Activated T-helper 2 cell treated with anti-CD3 and anti-CD28 coated beads, Interferon-gamma antibody, Interleukin-2, Interleukin-4, amounts not matched to agents 10 μg/mL and 5 μg/mL and 100 μg/mL, durations not matched to agents 14 hours and 24 hours and 36 hours (primary cell): Measurements from ENCODE around the gene NEDD4. TPM values are rescaled to one million over a fixed set of nuclear protein-coding genes. Genes with fewer than 3 reads are reported as not detected.

Experiments used
- DNase-seq: peaks from one replicate; pipeline ENCODE4 v3.0.0; 2021; ENCODE audit warnings: low spot score
- H3K27ac Mint-ChIP-seq: one replicate; pipeline ENCODE4 v1.8.0; 2021; ENCODE audit warnings: mixed read lengths
- H3K27me3 Mint-ChIP-seq: one replicate; pipeline ENCODE4 v1.8.0; 2021; ENCODE audit warnings: low read depth, mixed read lengths
- H3K36me3 Mint-ChIP-seq: one replicate; pipeline ENCODE4 v1.8.0; 2021; ENCODE audit warnings: low read depth, mixed read lengths
- H3K4me1 Mint-ChIP-seq: one replicate; pipeline ENCODE4 v1.8.0; 2021; ENCODE audit warnings: low read depth, mixed read lengths
- H3K4me3 Mint-ChIP-seq: one replicate; pipeline ENCODE4 v1.8.0; 2021; ENCODE audit warnings: low read depth, mild to moderate bottlenecking, moderate library complexity, mixed read lengths
- H3K9me3 Mint-ChIP-seq: one replicate; pipeline ENCODE4 v1.8.0; 2021; ENCODE audit warnings: mixed read lengths
- intact Hi-C: fragments of 100-400 bp; cut with micrococcal nuclease; formaldehyde crosslinking; loops from one replicate; pipeline ENCODE4 v1.15.1; 2023
- total RNA-seq: library from RNA; stranded (reverse); gene quantifications from 2 replicates; pipeline ENCODE4 v1.2.3, GENCODE V29; 2022

Gene NEDD4
- total RNA-seq, result 10.2 and 13.9 TPM in 2 replicates

DNA sequence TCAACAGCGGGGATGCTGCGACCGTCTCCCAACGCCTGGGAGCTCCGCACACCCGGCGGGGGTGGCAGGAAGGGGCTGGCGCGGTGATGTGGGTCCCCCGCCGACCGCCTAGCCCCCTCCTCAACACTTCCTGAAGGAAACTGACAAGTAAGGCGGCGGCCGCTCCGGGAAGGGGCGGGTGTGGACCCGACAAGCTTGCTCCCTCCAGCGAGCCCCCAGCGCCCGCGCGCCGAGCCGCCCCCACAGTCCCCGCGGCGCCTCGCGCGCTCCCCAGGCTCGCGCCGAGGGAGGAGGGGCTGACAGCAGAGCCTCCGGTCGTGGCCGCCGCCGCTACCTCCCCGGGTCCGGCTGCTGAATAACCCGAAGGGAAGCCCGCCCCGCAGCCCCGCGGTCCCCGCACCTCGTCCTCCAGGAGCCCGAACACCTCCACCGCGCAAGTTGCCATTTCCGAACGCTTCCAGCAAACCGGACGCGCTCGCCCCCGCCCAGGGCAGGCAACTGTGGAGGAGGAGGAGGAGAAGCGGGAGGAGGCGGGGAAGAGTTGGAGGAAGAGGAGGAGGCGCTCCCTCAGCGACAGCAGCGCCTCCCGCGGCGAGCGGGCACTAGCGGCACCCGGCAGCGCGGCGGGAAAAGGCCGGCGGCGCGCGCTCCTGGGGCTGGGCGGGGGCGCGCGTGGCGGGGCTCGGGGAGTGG, at the start of gene NEDD4:
TSS of gene NEDD4 (minus strand) at position 502 of the 693 bp plus-strand sequence. CDS start at position 445, 57 bp downstream.
- Mint-ChIP-seq H3K36me3 (peaks cover 3% of the 10 kb centered on the region), H3K4me3 (peak within 1 kb of the TSS; percentile 85), H3K9me3 (no peaks in the 10 kb centered on the region), H3K27ac (peak within 1 kb of the TSS; percentile 12), H3K4me1 (peaks cover 13% of the 10 kb centered on the region), H3K27me3 (peaks cover 34% of the 10 kb centered on the region)
- DNase-seq, result peak; percentile 68
- intact Hi-C loops, result loop anchor here (2.0 to 10.0 kb wide), 3 partner anchors 50 to 922 kb away; partner anchors contain the start of genes RFX7 and TCF12

DNA sequence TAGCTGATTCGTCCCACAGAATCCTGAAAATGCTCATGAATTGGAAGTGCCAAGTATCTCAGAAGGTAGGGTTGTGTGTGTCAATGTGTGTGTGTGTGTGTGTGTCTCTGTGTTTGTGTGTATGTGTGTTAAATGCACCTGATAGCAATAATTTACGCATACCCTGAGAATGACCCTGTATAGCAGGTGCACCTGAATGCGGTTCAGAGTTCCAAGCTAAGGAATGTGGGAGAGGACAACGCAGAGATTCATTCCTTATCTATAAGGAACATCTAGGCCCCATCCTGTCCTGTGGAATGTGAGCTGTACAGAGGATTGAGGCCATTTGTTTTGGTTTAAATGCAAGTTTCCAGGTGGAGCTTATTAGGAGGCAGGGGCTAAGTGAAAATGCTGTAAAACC, 49.1 kb upstream of the NEDD4 start:
- H3K36me3 Mint-ChIP-seq, result peaks cover 23% of the 10 kb centered on the region
- peak overlapping the region; percentile 80 for H3K27ac Mint-ChIP-seq
- peaks cover 38% of the 10 kb centered on the region for H3K4me1 Mint-ChIP-seq
- H3K4me3 Mint-ChIP-seq, result no peak overlapping the region
- peaks cover 42% of the 10 kb centered on the region for H3K9me3 Mint-ChIP-seq
- no peak for DNase-seq
- peaks cover 4% of the 10 kb centered on the region for H3K27me3 Mint-ChIP-seq
- intact Hi-C loops, result loop anchor here (2.0 kb wide), 2 partner anchors 50 to 202 kb away; partner anchors contain the start of gene NEDD4

DNA sequence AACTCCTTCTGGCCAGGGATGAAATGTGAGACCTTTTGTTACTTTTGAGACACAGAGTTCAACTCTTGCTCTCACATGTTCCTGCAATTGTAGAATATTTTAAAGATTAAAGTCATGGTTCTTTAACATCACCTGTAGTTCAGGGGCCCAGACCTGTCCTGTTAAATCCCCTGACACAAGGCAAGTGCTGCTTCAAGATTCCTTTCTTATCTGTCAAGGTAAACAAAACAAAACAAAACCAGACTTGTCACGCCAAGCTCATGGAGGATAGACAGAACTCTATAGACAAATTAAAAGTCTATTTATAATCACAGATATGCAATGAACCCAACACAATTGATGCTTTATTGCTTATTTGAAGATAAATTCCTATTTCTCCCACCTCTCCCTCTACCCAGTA, 48.6 kb upstream of the NEDD4 start:
- intact Hi-C loops, result loop anchor here (2.0 kb wide), 2 partner anchors 49 to 203 kb away; partner anchors contain the start of gene NEDD4
- peaks cover 38% of the 10 kb centered on the region for H3K4me1 Mint-ChIP-seq

DNA sequence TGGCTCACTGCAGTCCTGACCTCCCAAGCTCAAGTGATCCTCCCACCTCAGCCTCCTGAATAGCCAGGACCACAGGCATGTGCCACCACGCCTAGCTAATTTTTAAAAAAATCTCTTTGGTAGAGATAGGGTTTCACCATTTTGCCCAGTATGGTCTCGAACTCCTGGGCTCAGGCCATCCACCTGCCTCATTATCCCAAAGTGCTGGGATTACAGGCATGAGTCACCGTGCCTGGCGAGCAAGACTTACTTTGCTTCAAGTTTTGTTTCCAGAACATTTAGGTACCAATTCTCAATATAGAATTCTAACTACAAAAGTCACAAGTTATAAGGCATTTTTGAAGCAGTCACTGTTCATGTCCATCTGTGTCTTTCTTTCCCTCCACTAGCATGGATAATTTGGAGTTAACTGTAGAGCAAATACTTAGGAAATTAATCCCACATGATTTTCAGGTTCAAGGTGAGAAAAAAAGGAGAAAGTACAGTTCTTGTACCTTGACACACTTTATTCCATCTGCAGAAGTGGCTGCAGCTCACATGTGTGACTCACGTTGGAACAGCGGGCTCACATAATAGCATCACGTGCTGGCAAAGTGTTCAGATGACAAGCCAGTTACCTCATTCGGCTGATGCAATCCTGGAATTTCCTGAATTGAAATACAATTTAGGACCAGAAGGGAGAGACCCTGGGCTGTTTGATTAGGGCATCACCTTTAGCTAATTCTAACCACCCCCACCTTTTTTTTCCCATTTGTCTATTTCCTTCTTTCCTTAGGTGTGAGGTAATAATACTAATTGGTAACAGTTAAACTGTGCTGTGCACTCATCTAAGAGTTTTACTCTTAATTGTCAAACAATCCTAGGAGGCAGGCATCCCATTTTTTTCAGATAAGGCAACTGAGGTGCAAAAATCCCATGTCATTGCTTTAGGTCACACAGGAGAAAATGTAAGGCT, 46.9 kb upstream of the NEDD4 start:
- Mint-ChIP-seq H3K27me3 (no peaks in the 10 kb centered on the region), H3K36me3 (peaks cover 23% of the 10 kb centered on the region), H3K9me3 (peaks cover 41% of the 10 kb centered on the region), H3K4me3 (no peak overlapping the region), H3K27ac (no peak overlapping the region), H3K4me1 (peaks cover 38% of the 10 kb centered on the region)
- DNase-seq, result no peak
- intact Hi-C loops, result no loop called here

More for the DNA sequence above, 48.6 kb upstream of the NEDD4 start:
- peaks cover 44% of the 10 kb centered on the region for H3K9me3 Mint-ChIP-seq
- DNase-seq, result no peak
- peaks cover 23% of the 10 kb centered on the region for H3K36me3 Mint-ChIP-seq
- no peak overlapping the region for H3K4me3 Mint-ChIP-seq
- H3K27ac Mint-ChIP-seq, result peak overlapping the region; percentile 38
- peaks cover 4% of the 10 kb centered on the region for H3K27me3 Mint-ChIP-seq

DNA sequence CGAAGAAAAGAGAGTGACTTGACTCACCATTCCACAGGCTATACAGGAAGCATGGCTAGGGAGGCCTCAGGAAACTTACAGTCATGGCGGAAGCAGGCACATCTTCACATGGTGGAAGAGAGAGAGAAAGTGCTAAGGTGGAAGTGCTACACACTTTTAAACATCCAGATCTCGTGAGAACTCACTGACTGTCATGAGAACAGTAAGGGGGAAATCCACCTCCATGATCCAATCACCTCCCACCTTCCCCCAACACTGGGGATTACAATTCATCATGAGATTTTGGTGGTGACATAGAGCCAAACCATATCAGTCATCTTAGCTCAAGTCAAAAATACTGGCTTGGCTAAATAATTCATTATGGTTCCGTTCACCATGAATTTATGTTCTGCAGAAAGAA, 45.3 kb upstream of the NEDD4 start:
- H3K27ac Mint-ChIP-seq, result no peak overlapping the region
- no peaks in the 10 kb centered on the region for H3K27me3 Mint-ChIP-seq
- H3K36me3 Mint-ChIP-seq, result peaks cover 18% of the 10 kb centered on the region
- H3K9me3 Mint-ChIP-seq, result peaks cover 33% of the 10 kb centered on the region
- intact Hi-C loops, result no loop called here
- H3K4me1 Mint-ChIP-seq, result peaks cover 39% of the 10 kb centered on the region
- DNase-seq, result no peak
- no peak overlapping the region for H3K4me3 Mint-ChIP-seq

DNA sequence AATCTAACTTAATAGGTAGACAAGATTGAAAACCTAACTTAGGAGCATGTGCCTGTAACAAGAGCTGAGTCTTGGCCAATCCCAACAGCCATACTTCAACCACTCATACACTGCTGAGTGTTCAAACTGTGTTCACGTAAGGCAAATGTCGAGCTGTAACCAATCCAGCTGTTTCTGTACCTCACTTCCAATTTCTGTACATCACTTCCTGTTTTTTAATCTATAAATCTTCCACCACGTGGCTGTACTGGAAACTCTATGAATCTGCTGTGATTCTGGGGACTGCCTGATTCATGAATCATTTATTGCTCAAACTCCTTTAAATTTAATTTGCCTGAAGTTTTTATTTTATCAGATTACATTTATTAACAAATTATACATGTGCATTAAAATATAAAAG, 44.6 kb upstream of the NEDD4 start:
- H3K4me3 Mint-ChIP-seq, result no peak overlapping the region
- H3K9me3 Mint-ChIP-seq, result peaks cover 26% of the 10 kb centered on the region
- no peak for DNase-seq
- intact Hi-C loops, result no loop called here
- H3K4me1 Mint-ChIP-seq, result peaks cover 34% of the 10 kb centered on the region
- peak overlapping the region; percentile 42 for H3K27ac Mint-ChIP-seq
- H3K36me3 Mint-ChIP-seq, result peaks cover 14% of the 10 kb centered on the region
- no peaks in the 10 kb centered on the region for H3K27me3 Mint-ChIP-seq

DNA sequence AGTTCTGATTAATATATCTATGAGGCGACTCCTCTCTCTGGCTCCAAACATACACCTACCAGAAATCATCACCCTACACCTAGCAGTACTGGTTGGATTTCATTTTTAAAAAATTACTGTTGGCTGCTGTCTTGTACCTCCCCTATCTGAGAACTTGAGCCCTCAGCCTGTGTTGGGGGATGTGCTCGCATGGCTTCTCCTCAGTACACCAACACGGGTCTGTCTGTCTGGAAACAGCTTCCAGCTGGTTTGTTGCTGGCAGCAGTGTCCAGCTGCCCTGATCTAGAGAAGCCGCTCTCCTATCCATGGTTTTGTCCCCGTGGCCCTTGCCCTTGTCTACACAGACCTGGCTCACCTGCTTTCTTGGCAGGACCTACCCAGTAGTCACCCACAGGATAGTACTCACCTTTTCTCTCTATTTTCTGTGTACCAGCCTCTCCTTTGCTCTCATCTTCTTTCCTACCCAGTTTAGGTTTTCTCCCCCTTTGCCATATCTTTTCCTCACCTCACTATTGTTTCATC, 43.2 kb upstream of the NEDD4 start:
- H3K4me1 Mint-ChIP-seq, result peaks cover 23% of the 10 kb centered on the region
- no peak overlapping the region for H3K27ac Mint-ChIP-seq

DNA sequence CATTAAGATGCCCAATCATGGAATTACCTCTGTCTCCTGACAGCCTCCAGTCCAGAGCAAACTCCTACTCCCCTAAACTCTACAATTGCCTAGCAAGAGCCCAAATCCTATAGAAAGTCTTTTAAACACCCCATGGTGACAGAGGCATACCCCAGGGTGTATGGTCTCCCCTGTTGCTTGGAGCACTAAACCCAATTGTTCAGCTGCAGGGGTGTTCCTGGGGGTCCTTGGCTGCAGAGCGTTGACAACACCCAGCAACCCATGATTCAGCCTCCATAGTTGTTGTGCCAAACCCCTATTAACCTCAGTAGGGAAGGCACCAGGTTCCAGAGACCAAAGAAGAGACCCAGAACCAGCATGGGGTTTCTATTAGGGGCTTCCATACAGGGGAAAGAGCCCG, 41.8 kb upstream of the NEDD4 start:
- H3K4me3 Mint-ChIP-seq, result no peak overlapping the region
- peaks cover 23% of the 10 kb centered on the region for H3K9me3 Mint-ChIP-seq
- no peak overlapping the region for H3K27ac Mint-ChIP-seq
- H3K36me3 Mint-ChIP-seq, result peaks cover 9% of the 10 kb centered on the region
- intact Hi-C loops, result no loop called here
- peaks cover 7% of the 10 kb centered on the region for H3K27me3 Mint-ChIP-seq
- peaks cover 16% of the 10 kb centered on the region for H3K4me1 Mint-ChIP-seq
- no peak for DNase-seq

More for the DNA sequence above, 43.2 kb upstream of the NEDD4 start:
- intact Hi-C loops, result no loop called here
- no peaks in the 10 kb centered on the region for H3K27me3 Mint-ChIP-seq
- DNase-seq, result no peak
- H3K36me3 Mint-ChIP-seq, result peaks cover 9% of the 10 kb centered on the region
- peaks cover 23% of the 10 kb centered on the region for H3K9me3 Mint-ChIP-seq
- H3K4me3 Mint-ChIP-seq, result no peak overlapping the region

DNA sequence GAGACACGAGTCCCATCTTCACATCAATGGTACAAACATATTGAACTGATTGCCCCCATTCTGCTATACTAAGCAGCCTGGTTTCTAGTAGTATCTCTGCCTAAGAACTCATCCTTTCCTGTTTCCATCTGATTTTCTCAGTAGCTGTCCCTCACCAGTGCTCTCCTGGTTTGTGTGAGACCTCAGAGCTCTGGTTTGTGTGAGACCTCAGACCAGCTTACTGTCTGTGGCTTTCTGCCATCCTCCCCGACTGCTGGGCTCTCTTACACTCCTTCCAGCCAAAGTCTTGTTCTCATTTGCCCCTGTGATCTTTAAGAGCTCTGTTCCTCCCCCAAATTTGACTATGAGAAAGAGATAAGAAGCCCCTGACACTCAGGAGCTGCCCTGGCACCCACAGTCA, 41.1 kb upstream of the NEDD4 start:
- DNase-seq, result no peak
- intact Hi-C loops, result no loop called here
- Mint-ChIP-seq H3K36me3 (peaks cover 9% of the 10 kb centered on the region), H3K27ac (no peak overlapping the region), H3K4me3 (no peak overlapping the region), H3K9me3 (peaks cover 21% of the 10 kb centered on the region), H3K27me3 (peaks cover 7% of the 10 kb centered on the region), H3K4me1 (peaks cover 16% of the 10 kb centered on the region)

DNA sequence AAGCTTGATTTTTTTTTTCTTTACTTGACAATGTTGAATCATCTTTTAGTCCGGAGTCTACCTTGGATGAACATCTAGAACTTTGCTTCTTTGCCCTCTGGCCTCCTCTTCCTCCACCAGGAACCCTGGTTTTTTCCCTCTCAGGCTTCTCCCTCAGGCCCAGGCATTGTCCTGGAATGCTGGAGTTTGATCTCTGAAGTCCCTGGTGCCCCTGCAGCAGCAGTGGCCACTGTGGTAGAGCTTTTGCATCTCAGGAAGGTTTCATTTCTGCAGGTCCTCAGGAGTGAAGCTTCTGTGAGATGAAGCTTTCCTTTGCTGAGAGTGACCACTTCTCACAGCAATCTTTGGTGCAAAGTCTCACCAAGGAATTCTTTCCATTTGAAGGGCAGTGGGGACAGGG, 39.0 kb upstream of the NEDD4 start:
- intact Hi-C loops, result no loop called here
- DNase-seq, result no peak
- peaks cover 10% of the 10 kb centered on the region for H3K27me3 Mint-ChIP-seq
- no peak overlapping the region for H3K4me3 Mint-ChIP-seq
- no peaks in the 10 kb centered on the region for H3K36me3 Mint-ChIP-seq
- H3K27ac Mint-ChIP-seq, result no peak overlapping the region
- peaks cover 5% of the 10 kb centered on the region for H3K9me3 Mint-ChIP-seq
- H3K4me1 Mint-ChIP-seq, result peaks cover 6% of the 10 kb centered on the region

DNA sequence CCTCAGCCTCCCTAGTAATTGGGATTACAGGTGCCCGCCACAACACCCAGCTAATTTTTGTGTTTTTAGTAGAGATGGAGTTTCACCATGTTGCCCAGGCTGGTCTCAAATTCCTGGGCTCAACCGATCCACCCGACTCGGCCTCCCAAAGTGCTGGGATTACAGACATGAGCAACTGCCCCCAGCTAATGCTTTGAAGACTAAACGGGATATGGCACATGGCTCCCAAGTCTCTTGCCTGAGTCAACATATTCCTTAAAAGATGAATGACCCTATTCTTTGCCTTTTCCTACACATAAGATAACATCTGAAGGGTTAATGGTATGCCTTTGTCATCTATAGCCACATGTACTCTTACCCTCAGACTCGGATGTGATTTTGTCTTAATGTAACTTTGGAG, 38.4 kb upstream of the NEDD4 start:
- peaks cover 15% of the 10 kb centered on the region for H3K27me3 Mint-ChIP-seq
- DNase-seq, result no peak
- H3K36me3 Mint-ChIP-seq, result no peaks in the 10 kb centered on the region
- H3K27ac Mint-ChIP-seq, result no peak overlapping the region
- peaks cover 1% of the 10 kb centered on the region for H3K9me3 Mint-ChIP-seq
- peaks cover 6% of the 10 kb centered on the region for H3K4me1 Mint-ChIP-seq
- intact Hi-C loops, result no loop called here
- H3K4me3 Mint-ChIP-seq, result no peak overlapping the region

DNA sequence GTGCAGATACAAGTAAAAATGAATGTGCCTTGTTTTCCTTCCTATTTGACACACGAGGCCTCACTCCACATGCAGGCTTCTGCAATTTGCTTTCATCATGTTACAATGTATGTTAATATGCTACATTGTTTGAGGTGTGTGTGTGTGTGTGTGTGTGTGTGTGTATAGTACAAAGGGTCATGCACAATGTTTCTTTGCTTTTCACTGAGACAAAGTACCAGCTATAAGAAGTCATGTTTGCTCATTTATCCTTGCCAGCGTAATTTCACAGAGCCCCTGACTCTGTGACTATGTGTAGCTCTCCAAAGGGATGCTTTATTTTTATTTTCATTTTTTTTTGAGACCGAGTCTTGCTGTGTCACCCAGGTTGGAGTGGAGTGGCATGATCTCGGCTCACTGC, 38.0 kb upstream of the NEDD4 start:
- Mint-ChIP-seq H3K4me1 (peaks cover 6% of the 10 kb centered on the region), H3K4me3 (no peak overlapping the region), H3K27me3 (peaks cover 15% of the 10 kb centered on the region), H3K36me3 (no peaks in the 10 kb centered on the region), H3K9me3 (no peaks in the 10 kb centered on the region), H3K27ac (no peak overlapping the region)
- no peak for DNase-seq
- intact Hi-C loops, result no loop called here
